HG03457 (cell line): ENCODE measurements around the gene FAM47E.
"Not testable (repeated sequence)": the region's sequence is repeated elsewhere in the genome, so short reads cannot be mapped to it uniquely, and the experiment has no call there.

Experiments used
- ATAC-seq: cut with Tn5 transposase; IDR thresholded peaks from one replicate; pipeline ENCODE4 v1.9.1; 2021; ENCODE audit warnings: moderate number of reproducible peaks; ENCODE audit not compliant: unreplicated experiment

The FAM47E gene

DNA sequence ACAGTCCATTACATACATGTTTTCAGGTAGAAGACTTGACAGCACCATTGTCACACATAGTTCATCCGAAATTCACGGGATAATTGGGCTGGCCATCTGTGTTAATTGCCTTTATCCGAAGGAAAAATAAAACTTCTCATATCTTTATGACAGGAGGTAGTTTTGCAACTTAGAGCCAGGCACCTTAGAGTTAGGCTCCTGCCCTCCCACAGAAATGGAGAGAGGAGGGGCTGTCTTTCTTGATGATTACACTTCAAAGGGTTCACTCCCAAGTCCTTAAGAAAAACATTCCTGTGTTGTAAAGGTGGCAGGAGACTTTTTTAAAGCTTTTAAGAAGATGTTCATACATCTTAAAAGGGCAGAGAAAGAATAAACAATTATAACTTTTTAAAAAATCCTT is 27.4 kb upstream of the FAM47E start:
- ATAC-seq: no peak

DNA sequence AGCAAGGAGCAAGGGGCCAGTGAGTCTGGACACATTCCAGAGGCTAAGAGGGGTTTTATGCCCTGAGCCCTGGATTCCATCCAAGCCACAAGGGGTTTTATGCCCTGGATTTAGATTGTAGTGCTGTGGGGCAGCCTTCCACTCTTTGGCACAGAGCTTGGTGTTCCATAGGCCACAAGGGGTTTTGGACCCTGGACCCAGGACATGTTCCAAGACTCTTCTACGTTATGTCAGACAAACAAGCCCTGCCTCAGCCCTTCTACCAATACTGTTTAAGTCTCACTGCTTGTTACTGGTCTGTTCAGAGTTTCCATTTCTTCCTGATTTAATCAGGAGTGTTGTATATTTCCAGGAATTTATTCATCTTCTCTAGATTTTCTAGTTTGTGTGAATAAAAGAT is 25.1 kb upstream of the FAM47E start:
- ATAC-seq: no peak

DNA sequence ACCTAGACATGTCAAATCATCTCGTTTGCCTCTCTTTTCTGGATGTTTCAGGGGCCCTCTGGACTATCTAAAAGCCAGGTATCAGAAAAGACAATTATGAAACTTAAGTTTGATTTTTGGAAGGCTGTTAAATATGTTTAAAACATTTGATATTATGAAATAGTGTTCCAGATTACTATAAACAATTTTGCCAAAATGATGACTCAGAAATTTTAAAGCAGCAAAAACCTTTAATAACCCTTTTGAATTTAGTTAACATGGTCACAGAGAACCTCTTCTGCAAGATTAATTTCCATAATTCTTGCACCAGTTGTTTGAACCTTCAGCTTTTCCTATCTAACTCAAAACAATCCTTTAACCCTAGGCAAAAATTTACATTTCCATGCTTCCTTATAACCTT is 18.8 kb upstream of the FAM47E start:
- no peak for ATAC-seq

DNA sequence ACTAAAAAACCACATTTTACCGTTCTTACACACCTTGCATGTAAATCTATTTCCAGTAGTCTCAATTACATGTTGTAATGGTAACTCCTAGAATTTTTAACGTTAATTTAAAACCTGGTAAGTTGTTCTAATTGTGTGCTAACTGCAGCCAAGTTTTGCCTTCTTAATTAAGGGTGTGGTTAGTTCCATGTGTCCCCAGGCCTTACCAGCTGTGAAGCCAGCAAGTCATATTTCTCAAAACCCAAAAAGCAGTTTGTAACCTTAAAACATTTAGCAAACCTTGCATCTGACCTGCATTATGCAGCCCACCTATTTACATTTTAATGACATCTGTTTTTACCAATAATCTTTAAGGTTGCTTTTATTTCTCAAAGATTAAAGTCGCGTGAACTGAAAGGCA is 18.4 kb upstream of the FAM47E start:
- no peak for ATAC-seq

DNA sequence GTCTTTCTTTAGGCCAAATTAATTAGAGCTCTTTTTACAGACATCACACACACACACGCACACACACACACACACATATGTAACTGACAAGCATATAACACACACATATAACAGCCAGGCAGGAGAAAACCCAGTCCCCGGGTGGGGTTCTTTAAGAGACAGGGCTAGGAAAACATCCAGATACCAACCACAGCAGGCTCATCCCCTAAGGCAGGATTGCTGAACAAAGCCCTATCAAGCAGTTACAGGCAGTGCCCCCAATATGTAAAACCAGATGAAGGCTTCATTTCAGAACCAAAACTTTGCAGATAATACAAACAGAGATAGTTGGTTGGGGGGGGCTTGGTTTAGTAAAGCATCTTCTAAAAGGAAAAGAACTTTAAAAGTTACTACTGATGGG is 18.0 kb upstream of the FAM47E start:
- ATAC-seq: no peak

DNA sequence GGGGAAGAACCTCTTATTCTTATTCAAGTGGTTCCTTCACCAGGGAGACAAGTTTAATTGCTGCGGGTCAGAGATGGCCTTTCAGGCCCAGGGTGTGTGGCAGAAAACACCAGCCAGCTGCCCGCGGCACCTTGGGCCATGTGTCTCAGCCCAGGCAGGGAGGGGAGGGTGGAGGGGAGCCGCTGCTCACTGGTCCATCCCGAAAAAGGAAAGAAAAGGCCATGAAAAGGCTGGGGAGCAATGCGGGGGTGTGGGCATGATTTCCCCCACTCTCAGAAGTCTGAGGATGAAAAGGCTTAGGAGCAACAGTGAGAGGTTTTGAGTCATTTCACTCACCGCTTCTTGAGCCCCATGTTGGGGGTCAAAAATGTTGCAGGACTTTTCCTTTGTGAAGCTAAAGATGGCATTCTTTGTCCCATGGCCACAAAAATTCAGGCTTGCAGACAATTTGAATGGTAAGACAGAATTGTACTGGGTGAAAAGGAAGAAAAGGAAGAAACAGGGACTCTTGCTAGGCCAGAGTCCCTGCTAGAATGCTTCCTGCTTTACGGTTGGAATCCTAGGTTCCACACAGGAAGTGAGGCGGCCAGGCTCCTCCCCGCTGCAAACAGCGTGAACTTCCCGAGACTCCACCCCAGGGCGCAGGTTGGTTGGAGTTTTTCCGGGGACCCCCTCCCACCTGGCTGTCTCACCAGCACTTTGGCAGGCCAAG is 17.4 kb upstream of the FAM47E start:
- ATAC-seq: no peak

DNA sequence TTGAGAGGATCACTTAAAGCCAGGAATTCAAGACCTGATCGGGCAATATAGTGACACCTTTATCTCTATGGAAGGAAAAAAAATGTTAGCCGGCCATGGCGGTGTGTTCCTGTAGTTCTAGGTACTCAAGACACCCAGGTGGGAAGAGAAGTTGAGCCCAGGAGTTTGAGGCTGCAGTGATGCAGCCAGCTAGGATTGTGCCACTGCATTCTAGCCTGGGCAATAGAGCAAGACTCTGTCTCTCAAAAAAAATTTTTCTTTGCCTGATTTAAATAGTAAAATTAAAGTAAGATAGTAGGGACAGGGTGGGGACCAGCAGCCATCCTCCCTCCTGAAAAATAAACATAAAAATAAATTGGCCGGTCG is 16.9 kb upstream of the FAM47E start:
- no peak for ATAC-seq

DNA sequence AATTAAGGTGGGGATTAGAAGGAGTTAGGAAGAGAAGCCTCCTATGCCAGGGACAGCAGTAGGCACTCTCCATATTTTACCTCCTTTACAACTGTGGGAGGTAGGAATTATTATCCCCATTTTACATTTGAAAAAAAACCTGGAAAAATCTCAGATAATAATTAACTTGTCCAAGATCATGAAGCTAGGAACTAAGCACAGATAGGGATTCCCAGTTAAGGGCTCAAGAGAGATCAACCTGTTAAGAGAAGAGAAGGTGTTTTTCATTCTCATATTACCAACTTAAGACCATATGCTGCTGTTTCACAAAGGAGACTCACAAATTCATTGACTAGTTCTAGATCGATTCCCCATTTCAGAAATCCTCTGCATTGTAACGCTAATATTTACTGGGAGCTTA is 16.1 kb upstream of the FAM47E start:
- ATAC-seq: no peak

DNA sequence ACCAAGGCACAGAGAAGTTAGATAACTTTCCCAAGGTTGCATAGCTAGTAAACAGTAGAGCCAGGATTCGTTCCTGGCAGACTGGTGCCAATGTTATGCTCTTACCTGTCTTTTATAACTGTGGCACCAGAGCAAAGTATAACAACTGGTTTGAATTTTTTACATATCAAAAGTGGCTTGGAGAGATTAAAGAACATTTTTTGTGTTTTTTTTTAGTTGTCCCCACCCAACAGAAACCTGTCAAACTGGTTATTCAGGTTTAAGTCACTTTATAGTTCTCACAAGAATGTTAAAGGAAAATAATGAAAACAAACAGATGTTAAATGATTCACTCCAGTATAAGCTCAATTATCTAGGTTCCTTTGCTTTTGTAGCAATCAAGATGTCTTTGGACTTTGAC is 15.6 kb upstream of the FAM47E start:
- ATAC-seq: no peak

DNA sequence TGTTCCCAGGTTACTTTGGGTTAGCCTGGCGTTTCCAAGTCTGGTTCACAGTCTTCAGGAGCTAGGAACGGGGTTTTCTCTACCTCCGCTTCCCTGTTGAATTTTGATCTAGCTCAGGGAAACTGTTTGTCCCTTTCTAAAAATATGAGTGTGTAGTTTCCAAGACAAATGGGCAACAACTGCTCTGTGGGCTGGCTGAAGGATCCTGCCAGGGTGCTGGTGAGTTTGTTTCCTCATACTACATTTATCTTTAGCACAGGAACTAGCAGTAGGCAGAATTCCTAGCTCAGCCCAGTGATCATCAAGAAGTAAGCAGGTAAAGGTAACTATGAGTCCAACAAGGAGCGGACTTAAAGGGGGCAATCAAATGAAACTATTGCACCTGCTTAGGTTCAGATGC is 13.3 kb upstream of the FAM47E start:
- ATAC-seq: no peak

DNA sequence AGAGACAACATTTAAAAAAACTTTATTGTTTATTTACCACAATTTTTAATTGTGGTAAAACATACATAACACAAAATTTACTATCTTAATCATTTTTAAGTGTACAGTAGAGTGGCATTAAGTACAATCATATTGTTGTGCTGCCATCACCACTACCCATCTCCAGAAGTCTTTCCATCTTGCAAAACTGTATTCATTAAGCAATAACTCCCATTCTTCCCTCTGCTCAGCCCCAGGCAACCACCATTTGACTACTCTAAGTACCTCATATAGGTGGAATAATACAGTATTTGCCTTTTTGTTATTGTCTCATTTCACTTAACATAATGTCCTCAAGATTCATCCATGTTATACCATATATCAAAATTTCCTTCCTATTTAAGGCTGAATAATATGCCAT is 12.8 kb upstream of the FAM47E start:
- ATAC-seq: no peak

DNA sequence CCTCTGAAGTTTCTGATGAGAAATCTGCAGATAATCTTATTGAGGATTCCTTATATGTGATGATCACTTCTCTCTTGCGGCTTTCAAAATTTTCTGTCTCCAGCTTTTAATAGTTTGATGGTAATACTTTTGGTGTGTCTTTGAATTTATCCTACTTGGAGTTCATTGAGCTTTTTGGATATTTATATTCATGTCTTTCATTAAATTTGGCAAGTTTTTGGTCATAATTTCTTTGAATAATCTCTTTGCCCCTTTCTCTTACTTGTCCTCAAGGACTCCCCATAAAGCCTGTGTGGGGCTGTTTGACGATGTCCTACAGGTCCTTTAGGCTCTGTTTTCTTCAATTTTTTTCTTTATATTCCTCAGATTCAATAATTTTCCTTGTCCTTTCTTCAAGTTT is 11.3 kb upstream of the FAM47E start:
- ATAC-seq: no peak

DNA sequence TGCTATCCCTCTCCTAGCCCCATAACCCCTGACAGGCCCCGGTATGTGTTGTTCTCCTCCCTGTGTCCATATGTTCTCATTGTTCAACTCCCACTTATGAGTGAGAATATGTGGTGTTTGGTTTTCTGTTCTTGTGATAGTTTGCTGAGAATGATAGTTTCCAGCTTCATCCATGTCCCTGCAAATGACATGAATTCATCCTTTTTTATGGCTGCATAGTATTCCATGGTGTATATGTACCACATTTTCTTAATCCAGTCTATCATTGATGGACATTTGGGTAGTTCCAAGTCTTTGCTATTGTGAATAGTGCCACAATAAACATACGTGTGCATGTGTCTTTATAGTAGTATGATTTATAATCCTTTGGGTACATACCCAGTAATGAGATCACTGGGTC is 7.6 kb upstream of the FAM47E start:
- not testable (repeated sequence) for ATAC-seq

DNA sequence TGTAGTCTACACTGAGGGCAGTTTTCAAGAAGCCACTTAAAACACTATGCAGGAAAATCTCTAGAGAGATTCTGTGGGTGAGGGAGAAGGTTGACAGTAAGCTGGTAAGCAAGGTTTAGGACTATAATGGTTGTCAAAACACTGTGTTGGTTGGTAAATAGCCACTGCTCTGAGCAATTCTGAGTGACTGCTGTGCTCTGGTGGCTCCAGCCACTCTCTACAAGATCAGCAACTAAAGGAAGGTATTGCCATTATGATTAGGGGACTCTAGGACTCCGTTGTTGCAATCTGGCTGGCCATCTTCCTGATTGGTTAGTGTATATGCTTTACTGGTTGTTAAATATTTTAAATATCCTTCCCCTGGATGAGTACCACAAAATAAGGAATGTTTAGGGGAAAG is 5.5 kb upstream of the FAM47E start:
- no peak for ATAC-seq

DNA sequence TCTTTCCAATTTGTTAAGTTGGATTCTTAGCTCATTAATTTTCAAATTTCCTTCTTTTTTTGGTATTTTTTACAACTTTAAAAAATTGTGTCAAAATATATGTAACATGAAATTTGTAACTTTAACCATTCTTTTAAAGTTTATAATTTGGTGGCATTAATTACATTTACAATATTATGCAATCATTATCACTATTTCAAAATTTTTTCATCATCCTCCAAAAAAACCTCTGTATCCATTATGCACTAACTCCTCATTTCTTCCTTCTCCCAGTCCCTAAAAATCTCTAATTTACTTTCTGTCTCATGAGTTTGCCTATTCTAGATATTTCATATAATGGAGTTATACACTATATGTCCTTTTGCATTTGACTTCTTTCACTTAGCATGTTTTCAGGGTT is 4.7 kb upstream of the FAM47E start:
- ATAC-seq: no peak

DNA sequence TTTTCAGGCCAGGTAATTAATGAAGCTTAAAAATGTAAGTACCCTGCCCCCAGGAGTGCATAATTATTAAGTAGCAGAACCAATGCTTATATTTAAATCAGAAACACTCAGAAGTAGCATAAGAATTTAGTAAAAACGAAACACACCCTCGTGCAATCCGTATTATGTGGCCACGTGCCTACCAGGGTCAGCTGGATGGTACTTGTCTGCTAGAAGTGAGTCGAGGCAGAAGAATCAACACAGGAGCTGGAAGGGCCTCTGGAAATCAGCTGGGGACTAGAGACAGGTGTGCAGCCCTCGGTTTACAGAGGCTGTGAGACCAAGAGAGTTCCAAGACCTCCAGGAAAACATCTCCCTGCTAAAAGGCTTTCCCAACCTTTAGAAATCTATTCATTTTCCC is 559 bp upstream of the FAM47E start:
- ATAC-seq: no peak

DNA sequence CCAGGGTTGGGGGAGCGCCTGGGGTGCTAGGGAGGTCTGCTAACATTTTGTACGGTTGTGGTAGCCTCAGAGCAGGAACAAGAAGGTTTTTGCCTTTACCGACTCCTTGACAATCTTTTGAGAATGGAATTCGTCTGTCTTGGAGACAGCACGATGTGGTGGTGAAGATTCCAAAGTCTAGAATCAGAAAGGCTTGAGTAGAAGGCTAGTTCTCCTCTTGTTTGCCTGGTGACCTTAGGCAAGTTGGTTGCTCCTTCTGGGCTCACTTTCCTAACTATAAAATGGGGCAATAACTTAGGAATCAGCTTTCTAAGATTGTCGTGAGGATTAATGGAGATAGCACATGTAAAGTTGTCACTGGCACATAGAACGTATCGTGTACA is 741 bp downstream of the FAM47E start:
- no peak for ATAC-seq

DNA sequence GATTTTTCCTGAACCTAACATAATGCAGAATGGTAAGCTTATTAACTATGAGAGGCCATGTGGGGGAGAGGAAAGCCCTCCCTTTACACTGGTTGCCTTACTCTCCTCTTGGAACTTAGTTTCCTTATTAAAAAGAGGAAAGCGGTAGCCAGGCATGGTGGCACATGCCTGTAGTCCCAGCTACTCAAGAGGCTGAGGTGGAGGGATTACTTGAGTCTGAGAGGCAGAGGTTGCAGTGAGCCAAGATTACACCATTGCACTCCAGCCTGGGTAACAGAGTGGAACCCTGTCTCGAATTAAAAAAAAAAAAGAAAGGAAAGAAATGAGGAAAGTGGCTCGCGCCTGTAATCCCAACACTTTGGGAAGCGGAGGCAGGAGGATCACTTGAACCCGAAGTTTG is 2.0 kb downstream of the FAM47E start:
- no peak for ATAC-seq

DNA sequence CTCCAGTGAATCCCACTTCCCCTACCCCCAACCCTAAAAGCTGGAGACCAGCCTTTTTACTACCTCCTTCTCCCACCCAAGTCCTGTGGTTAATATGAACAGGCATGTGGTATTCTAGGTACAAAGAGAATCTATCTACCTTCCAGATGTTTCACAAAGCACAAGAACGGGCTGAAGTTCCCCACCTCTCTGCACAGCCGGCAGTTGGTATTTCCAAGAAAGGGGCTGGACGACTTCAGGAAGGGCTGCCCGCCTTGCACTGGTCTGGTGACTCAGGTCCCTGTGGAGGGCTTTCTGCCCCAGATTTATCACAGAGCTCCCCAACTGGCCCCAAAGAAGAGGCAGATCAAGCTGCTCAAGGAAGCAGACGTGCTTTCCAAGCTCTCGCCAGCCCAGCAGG is 4.5 kb downstream of the FAM47E start:
- no peak for ATAC-seq

DNA sequence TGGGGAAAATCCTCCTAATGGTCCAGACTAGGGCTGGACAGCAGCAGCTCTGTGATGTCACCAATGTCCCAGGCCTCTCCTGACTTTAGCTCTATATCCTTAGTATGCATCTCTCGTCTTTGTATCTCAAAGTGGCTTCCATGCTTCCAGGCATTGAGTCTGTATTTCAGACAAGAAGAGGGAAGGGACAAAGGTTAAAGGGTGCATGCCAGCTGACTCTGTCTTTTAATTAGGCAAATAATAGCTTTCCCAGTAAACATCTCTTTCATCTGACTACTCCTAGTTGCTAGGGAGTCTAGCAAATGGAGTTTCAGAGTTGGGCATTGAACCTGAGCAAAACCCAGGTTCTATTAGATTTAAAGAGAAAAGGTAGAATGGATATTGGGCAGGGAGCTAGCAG is 5.4 kb downstream of the FAM47E start:
- ATAC-seq: no peak

DNA sequence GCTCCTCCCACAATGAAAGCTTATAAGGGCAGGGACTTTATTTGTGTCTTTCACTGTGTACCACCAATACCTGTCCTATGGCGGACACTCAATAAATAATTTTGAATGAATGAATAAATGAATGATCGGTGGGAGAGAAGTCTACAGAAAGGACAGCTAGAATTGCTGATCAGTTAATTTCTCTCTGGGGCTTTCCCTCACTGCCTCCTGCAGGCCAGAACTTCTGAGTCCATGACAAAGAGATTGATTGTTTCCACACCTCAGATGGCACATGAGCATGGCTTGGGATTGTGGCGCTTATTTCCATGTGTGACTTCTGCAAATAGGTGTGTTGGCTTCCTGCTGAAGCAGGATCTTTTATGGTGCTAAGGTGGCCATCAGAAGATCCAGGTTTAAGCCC is 6.3 kb downstream of the FAM47E start:
- ATAC-seq: no peak

DNA sequence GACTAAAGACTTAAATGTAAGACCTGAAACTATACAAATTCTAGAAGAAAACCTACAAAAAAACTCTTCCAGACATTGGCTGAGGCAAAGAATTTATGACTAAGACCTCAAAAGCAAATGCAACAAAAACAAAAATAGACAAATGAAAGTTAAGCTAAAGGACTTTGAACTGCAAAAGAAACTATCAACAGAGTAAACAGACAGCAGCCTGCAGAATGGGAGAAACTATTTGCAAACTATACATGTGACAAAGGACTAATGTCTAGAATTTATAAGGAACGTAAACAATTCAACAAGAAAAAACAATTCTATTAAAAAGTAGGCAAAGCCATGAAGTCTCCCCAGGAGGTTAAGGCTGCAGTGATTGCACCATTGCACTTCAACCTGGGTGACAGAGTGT is 9.1 kb downstream of the FAM47E start:
- ATAC-seq: no peak

DNA sequence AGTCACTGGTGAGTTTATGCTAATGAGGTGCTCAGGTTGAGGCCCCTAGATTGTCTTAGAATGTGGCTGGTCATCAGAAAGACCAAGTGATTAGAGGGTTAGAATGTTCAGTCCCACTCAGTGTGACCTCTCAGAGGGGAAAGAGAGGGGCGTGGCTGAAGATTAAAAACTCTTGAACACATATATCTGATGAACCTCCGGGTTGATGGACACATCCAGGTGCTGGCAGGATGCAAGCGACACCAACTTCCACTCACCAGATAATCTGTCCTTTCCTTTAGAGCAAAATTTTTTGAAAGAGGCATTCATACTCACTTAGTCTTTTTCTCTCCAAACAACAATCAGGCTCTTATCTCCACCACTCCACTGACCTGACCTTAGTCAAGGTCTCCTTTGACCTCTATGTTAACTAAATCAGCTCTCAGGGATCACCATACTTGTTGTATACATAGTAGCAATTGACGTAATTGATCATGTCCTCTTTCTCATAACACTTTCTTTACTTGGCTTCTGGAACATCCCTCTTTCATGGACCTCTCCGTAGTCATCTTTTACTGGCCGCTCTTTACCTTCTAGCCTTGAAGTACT is 14.2 kb downstream of the FAM47E start:
- no peak for ATAC-seq
